B cell (primary cell): ENCODE results near the gene ZRANB3.

Source experiments
- CTCF ChIP-seq: fragments of 200-600 bp; IDR thresholded peaks from one replicate; pipeline ENCODE4 v1.8.0; 2022; ENCODE audit warnings: antibody characterized with exemption, mild to moderate bottlenecking
- EZH2 ChIP-seq: IDR thresholded peaks from 2 replicates; pipeline ENCODE4 v1.6.1; 2012; ENCODE audit warnings: borderline replicate concordance, low read depth, mild to moderate bottlenecking, moderate library complexity, low read length; ENCODE audit not compliant: insufficient read depth, poor library complexity, severe bottlenecking

DNA sequence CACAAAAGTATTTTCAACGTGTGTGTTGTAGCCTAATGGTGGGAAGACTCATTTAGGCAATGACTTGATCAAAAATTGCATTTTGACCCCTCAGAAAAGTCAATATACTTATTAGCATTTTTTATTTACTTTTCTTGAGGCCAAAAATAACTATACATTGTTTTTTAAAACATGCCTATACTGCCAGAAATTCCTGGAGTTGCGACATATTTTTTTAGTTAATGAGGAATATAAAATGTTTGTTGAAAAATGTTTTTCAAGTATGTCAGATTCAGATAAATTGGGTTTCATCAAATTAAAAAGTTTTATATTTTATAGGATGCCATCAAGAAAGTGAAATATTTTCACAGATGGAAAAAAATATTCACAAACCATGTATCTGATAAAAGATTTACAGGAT, 39.9 kb upstream of the ZRANB3 start:
- TF ChIP-seq CTCF: no peak
- no peak for TF ChIP-seq EZH2
